Lung (tissue), 12 donors: ENCODE measurements around the gene CSNK2A3. TPM values are rescaled to one million over a fixed set of nuclear protein-coding genes. Genes with fewer than 3 reads are reported as not detected.

Experiments used
- ATAC-seq: fragments of 200-7000 bp; cut with Tn5 transposase; one replicate; pipeline ENCODE4 v1.9.1; 2020; ENCODE audit warnings: moderate number of reproducible peaks; ENCODE audit not compliant: insufficient read depth, low FRiP score
- DNase-seq, 3 donors: peaks; one replicate each; pipeline ENCODE4 v3.0.0-alpha.2; 2013 to 2017
- H3K27ac ChIP-seq, 2 donors: one replicate each; pipeline ENCODE4 v1.5.1; 2013; ENCODE audit warnings: mild to moderate bottlenecking in 2 of 2, moderate library complexity in 2 of 2, control low read depth in 1 of 2, inconsistent platforms in 1 of 2, low read depth in 1 of 2, low read length in 1 of 2
- H3K27me3 ChIP-seq, 3 donors: one replicate each; pipeline ENCODE4 v1.5.1; 2013; ENCODE audit warnings: low read length in 2 of 3; ENCODE audit not compliant: control insufficient read depth in 3 of 3, insufficient read depth in 3 of 3
- H3K36me3 ChIP-seq, 4 donors: one replicate each; pipeline ENCODE4 v1.5.1; 2013; ENCODE audit warnings: low read length in 4 of 4, mild to moderate bottlenecking in 1 of 4, moderate library complexity in 1 of 4; ENCODE audit not compliant: control insufficient read depth in 4 of 4, insufficient read depth in 4 of 4
- H3K4me1 ChIP-seq, 5 donors: one replicate each; pipeline ENCODE4 v1.5.1; 2013; ENCODE audit warnings: low read length in 5 of 5, mild to moderate bottlenecking in 2 of 5, moderate library complexity in 1 of 5; ENCODE audit not compliant: control insufficient read depth in 5 of 5, insufficient read depth in 5 of 5
- H3K4me3 ChIP-seq: one replicate; pipeline ENCODE4 v1.5.1; 2013; ENCODE audit warnings: mild to moderate bottlenecking, control low read depth, moderate library complexity
- H3K9ac ChIP-seq, 2 donors: one replicate each; pipeline ENCODE4 v1.5.1; 2013; ENCODE audit warnings: low read length in 2 of 2, control low read depth in 1 of 2; ENCODE audit not compliant: insufficient read depth in 1 of 2
- H3K9me3 ChIP-seq, 4 donors: one replicate each; pipeline ENCODE4 v1.5.1; 2013; ENCODE audit warnings: low read length in 3 of 4, mild to moderate bottlenecking in 1 of 4, moderate library complexity in 1 of 4; ENCODE audit not compliant: control insufficient read depth in 4 of 4, insufficient read depth in 3 of 4
- WGBS, 2 donors: extraction: QIAGEN DNeasy Blood & Tissue Kit; methylation state at CpG; one replicate each; pipeline ENCODE4 v1.1.7; 2013; 5-methylcytosine and 5-hydroxymethylcytosine counted together
- polyA plus RNA-seq, 2 donors: library from polyadenylated mRNA; stranded (reverse); fragments of 200-250 nt; gene quantifications; one replicate each; pipeline ENCODE4 v1.2.1, GENCODE V29; 2013
- total RNA-seq, 2 donors: library from RNA; depleted of rRNA in 1 of 2; stranded (reverse); fragments of >200 nt in 1 of 2; gene quantifications; one replicate each; pipeline ENCODE4 v1.2.1, GENCODE V29; 2014 to 2021
- TF ChIP-seq, protein P1 (sequence below): IDR thresholded peaks from 2 replicates; pipeline ENCODE4 v1.5.1; 2012; ENCODE audit warnings: mild to moderate bottlenecking; ENCODE audit errors: control extremely low read depth, extremely low read depth
- donor health status: control.
- donor health status: control.
- donor health status: Bipolar disorder and iron deficiency.
- donor health status: healthy.
- donor health status: DM: yes; HTN: yes; CAD: no.

CSNK2A3 gene
- total and polyA plus RNA-seq, 4 donors, result 0.39 to 3.7 (median 1.6) TPM

DNA sequence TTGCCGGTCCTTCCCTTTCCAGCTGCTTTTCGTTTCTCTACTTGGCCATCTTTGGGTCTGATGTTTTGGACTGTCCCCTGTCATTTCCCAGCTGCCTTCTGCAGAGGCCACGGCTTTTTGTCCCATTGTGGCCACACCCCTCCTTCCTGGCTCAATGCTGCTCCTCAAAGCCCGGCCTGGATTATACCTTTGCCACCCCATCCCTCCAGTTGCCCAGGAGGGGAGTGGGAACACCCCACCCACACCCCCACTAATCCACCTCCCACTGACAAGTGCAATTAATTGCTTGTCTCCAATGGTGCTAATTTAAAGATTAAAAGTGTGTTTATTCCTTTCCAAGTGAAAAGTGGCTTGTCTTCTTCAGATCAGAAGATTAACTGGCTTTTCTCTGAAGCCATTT is 34.2 kb upstream of the CSNK2A3 start:
- TF ChIP-seq, protein P1, sequence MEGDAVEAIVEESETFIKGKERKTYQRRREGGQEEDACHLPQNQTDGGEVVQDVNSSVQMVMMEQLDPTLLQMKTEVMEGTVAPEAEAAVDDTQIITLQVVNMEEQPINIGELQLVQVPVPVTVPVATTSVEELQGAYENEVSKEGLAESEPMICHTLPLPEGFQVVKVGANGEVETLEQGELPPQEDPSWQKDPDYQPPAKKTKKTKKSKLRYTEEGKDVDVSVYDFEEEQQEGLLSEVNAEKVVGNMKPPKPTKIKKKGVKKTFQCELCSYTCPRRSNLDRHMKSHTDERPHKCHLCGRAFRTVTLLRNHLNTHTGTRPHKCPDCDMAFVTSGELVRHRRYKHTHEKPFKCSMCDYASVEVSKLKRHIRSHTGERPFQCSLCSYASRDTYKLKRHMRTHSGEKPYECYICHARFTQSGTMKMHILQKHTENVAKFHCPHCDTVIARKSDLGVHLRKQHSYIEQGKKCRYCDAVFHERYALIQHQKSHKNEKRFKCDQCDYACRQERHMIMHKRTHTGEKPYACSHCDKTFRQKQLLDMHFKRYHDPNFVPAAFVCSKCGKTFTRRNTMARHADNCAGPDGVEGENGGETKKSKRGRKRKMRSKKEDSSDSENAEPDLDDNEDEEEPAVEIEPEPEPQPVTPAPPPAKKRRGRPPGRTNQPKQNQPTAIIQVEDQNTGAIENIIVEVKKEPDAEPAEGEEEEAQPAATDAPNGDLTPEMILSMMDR, result no peak
- no peaks in the 10 kb centered on the region for H3K27me3 ChIP-seq
- 68 to 85% methylated on average over 4 of the region's 4 CpGs for WGBS, 2 donors
- no peak overlapping the region for H3K9ac ChIP-seq
- no peaks in the 10 kb centered on the region for H3K9me3 ChIP-seq
- ATAC-seq (no peak), DNase-seq (no peak)
- no peak overlapping the region for H3K27ac ChIP-seq
- peaks cover 0 to 6% (median 4%) of the 10 kb centered on the region in 5 donors for H3K4me1 ChIP-seq
- no peak overlapping the region for H3K4me3 ChIP-seq
- H3K36me3 ChIP-seq, result no peaks in the 10 kb centered on the region

GRCh38 chr11:11384829-11385228 is 31.8 kb upstream of the CSNK2A3 start:
- 94 to 96% methylated on average over 2 of the region's 2 CpGs for WGBS, 2 donors

DNA sequence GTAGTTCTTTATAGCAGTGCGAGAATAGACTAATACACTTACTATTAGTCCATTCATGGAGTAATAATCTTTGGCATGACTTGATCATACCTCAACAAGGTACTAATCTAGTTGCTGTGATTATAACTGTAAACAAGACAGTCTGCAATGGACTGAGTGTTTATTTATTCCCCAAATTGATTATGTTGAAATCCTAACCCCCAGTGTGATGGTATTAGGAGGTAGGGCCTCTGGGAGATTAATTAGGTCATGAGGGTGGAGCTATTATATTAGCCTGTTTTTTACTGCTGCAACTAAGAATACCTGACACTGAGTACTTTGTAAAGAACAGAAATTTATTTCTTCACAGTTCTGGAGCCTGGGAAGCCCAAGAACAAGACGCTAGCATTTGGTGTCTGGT is 30.9 kb upstream of the CSNK2A3 start:
- 95 to 97% methylated on average over 2 of the region's 2 CpGs for WGBS, 2 donors

More at GRCh38 chr11:11384829-11385228, 31.8 kb upstream of the CSNK2A3 start:
- H3K27ac ChIP-seq, result no peak overlapping the region
- peaks cover 0 to 5% (median 0%) of the 10 kb centered on the region in 5 donors for H3K4me1 ChIP-seq
- H3K9me3 ChIP-seq, result no peaks in the 10 kb centered on the region
- no peaks in the 10 kb centered on the region for H3K36me3 ChIP-seq
- no peaks in the 10 kb centered on the region for H3K27me3 ChIP-seq
- DNase-seq (no peak), ATAC-seq (no peak)
- H3K9ac ChIP-seq, result no peak overlapping the region
- no peak overlapping the region for H3K4me3 ChIP-seq
- TF ChIP-seq, protein P1, result no peak

More for the DNA sequence above, 30.9 kb upstream of the CSNK2A3 start:
- no peaks in the 10 kb centered on the region for H3K27me3 ChIP-seq
- H3K4me1 ChIP-seq, result peaks cover 0 to 5% (median 0%) of the 10 kb centered on the region in 5 donors
- H3K4me3 ChIP-seq, result no peak overlapping the region
- no peak overlapping the region for H3K27ac ChIP-seq
- ATAC-seq (no peak), DNase-seq (no peak)
- H3K9me3 ChIP-seq, result no peaks in the 10 kb centered on the region
- H3K36me3 ChIP-seq, result no peaks in the 10 kb centered on the region
- no peak overlapping the region for H3K9ac ChIP-seq
- TF ChIP-seq, protein P1, result no peak
